Effector memory CD4-positive, alpha-beta T cell (primary cell): ENCODE measurements around the gene EPHB2.
"Not testable (repeated sequence)": the region's sequence is repeated elsewhere in the genome, so short reads cannot be mapped to it uniquely, and the experiment has no call there.

Experiments
- DNase-seq, 3 donors: peaks; one replicate each; pipeline ENCODE4 v3.0.0-alpha.2; 2020
- H3K27ac ChIP-seq: 2 replicates; pipeline ENCODE4 v1.7.0; 2013; ENCODE audit warnings: mild to moderate bottlenecking, low read length, moderate library complexity; ENCODE audit not compliant: insufficient read depth, poor library complexity, severe bottlenecking
- H3K27me3 ChIP-seq: replicated peaks from 2 replicates; pipeline ENCODE4 v1.7.0; 2013; ENCODE audit warnings: mild to moderate bottlenecking, low read length; ENCODE audit not compliant: insufficient read depth, control insufficient read depth, poor library complexity, severe bottlenecking
- H3K36me3 ChIP-seq: 2 replicates; pipeline ENCODE4 v1.7.0; 2013; ENCODE audit warnings: mild to moderate bottlenecking, low read length, moderate library complexity; ENCODE audit not compliant: control insufficient read depth, insufficient read depth
- H3K4me1 ChIP-seq: 2 replicates; pipeline ENCODE4 v1.7.0; 2013; ENCODE audit warnings: low read length, mild to moderate bottlenecking; ENCODE audit not compliant: control insufficient read depth, insufficient read depth, poor library complexity, severe bottlenecking
- H3K4me3 ChIP-seq: 2 replicates; pipeline ENCODE4 v1.7.0; 2013; ENCODE audit warnings: low read length, low read depth, mild to moderate bottlenecking; ENCODE audit not compliant: insufficient read depth, poor library complexity, severe bottlenecking
- H3K9me3 ChIP-seq: 2 replicates; pipeline ENCODE4 v1.7.0; 2013; ENCODE audit warnings: mild to moderate bottlenecking, low read length, moderate library complexity; ENCODE audit not compliant: control insufficient read depth

EPHB2 gene

DNA sequence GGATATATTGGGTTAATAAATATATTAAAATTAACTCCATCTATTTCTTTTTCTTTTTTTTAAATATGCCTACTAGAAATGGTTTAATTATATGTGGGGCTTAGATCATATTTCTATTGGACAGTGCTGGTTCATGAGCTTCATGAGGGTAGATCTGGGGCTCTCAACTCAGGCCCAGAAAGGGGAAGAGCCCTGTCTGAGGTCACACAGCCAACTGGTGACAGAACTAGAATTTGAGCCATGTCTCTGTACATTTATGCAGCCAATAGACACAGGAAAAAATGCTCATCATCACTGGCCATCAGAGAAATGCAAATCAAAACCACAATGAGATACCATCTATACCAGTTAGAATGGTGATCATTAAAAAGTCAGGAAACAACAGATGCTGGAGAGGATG lies 5.1 kb upstream of the EPHB2 start:
- Histone ChIP-seq H3K27me3 (peaks cover 6% of the 10 kb centered on the region), H3K36me3 (no peaks in the 10 kb centered on the region), H3K4me1 (no peaks in the 10 kb centered on the region), H3K27ac (no peak overlapping the region), H3K9me3 (no peaks in the 10 kb centered on the region), H3K4me3 (no peak overlapping the region)
- DNase-seq: no peak

DNA sequence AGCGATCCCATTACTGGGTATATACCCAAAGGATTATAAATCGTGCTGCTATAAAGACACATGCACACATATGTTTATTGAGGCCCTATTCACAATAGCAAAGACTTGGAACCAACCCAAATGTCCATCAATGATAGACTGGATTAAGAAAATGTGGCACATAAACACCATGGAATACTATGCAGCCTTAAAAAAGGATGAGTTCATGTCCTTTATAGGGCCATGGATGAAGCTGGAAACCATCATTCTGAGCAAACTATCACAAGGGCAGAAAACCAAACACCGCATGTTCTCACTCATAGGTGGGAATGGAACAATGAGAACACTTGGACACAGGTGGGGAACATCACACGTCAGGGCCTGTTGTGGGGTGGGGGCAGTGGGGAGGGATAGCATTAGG lies 4.5 kb upstream of the EPHB2 start:
- not testable (repeated sequence) for H3K27me3 ChIP-seq, DNase-seq, H3K4me1 ChIP-seq, H3K9me3 ChIP-seq, H3K36me3 ChIP-seq, H3K4me3 ChIP-seq, H3K27ac ChIP-seq

DNA sequence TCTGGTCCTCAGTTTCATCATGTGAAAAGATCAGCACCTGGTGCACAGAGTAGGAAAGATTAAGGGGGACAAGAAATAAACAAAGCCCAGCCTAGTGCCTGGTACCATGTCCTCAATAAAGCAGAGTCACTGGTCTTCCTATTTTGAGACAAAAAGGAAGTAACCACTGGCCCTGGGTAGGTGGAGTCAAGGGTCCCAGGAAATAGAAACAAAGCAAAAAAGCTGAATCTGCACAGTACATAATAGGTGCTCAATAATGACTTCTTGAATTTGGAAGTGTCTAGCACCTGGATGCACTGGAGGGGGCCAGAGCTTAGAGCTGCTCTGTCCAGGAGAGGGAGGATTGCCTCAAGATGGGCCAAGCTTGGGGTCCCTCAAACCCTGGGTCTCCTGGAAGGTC lies 1.9 kb upstream of the EPHB2 start:
- H3K9me3 ChIP-seq: no peaks in the 10 kb centered on the region
- H3K4me3 ChIP-seq: no peak overlapping the region
- H3K4me1 ChIP-seq: no peaks in the 10 kb centered on the region
- DNase-seq: no peak
- no peak overlapping the region for H3K27ac ChIP-seq
- H3K36me3 ChIP-seq: no peaks in the 10 kb centered on the region
- H3K27me3 ChIP-seq: peaks cover 14% of the 10 kb centered on the region

DNA sequence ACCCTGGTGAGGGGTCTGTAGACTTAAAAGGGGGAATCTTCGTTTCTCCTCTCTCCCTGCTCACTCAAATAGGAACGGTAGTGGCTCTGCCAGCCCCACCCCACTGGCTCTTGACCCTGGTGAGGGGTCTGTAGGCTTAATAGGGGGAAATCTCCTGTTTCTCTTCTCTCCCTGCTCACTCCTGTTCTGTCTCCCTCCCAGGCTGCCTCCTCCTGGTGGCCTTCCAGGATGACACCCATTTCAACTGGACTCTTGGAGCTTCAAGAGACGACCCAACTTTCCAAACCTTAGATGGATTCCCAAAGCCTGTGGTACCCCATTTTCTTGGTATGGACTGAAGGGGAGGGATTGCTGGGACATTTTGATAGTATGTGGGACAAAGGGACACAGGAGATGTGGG lies 1.4 kb upstream of the EPHB2 start:
- Histone ChIP-seq H3K27ac (no peak overlapping the region), H3K36me3 (no peaks in the 10 kb centered on the region), H3K27me3 (peaks cover 14% of the 10 kb centered on the region), H3K9me3 (no peaks in the 10 kb centered on the region), H3K4me3 (no peak overlapping the region), H3K4me1 (no peaks in the 10 kb centered on the region)
- no peak for DNase-seq

DNA sequence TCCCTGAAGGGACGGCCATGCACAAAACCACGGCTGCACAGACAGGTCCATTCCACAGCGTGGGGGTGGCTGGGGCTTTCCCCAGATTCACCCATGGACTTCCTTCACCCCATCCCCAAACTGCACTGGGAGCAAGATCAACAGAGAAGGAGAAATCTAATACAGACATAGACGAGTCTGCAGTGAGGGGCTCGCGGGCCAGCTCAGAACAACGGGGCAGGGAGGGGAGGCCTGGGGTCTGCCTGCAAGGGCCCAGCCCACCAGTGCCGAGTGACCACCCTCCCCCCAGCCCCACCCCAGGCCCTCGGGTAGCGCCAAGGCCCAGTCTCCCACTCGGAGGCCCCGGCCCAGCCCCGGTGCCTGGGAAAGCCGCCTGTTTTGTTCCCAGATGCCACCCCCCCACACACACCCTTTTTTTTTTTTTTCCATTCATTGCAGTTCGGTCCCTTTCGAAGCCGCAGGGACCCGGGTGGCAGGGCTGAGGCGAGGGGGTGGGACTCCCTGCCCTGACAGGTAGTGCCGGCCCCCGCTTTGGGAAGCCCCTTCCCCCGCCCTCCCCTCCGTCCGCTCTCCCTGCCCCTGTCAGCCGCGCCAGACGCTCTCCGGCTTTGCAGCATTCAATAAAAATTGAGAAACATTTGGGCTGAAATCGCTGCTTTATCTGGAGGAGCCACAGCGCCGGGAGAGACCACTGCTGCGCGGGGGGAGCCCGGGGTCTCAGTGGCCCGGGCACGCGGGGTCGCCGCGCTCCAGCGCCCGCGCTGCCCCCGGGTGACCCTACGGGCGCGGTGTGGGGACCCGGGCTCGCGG lies 543 bp upstream of the EPHB2 start:
- peaks cover 14% of the 10 kb centered on the region for H3K27me3 ChIP-seq
- no peaks in the 10 kb centered on the region for H3K9me3 ChIP-seq
- no peak overlapping the region for H3K27ac ChIP-seq
- H3K36me3 ChIP-seq: no peaks in the 10 kb centered on the region
- no peaks in the 10 kb centered on the region for H3K4me1 ChIP-seq
- H3K4me3 ChIP-seq: no peak overlapping the region
- no peak for DNase-seq

DNA sequence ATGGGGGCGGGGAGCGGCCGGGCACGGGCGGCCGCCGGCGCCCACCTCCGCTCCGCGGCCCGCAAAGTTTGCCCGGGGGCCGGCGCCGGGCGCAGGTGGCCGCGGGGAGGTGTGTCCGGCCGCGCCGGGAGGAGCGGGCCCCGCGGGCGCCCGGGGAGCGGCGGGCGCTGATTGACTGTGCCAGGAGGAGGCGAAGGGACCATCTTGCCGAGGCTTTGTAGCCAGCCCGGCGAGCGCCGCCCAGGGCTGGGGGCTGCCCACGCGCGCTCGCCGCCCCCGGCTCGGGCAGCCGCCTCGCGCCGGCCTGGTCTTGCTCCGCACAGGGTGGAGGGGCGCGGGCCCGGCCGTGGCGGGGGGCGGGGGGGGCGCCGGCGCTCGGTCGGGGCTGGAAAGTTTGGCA lies 432 bp downstream of the EPHB2 start:
- Histone ChIP-seq H3K4me1 (no peaks in the 10 kb centered on the region), H3K27me3 (peaks cover 14% of the 10 kb centered on the region), H3K27ac (no peak overlapping the region), H3K4me3 (no peak overlapping the region), H3K9me3 (no peaks in the 10 kb centered on the region), H3K36me3 (no peaks in the 10 kb centered on the region)
- DNase-seq: no peak

DNA sequence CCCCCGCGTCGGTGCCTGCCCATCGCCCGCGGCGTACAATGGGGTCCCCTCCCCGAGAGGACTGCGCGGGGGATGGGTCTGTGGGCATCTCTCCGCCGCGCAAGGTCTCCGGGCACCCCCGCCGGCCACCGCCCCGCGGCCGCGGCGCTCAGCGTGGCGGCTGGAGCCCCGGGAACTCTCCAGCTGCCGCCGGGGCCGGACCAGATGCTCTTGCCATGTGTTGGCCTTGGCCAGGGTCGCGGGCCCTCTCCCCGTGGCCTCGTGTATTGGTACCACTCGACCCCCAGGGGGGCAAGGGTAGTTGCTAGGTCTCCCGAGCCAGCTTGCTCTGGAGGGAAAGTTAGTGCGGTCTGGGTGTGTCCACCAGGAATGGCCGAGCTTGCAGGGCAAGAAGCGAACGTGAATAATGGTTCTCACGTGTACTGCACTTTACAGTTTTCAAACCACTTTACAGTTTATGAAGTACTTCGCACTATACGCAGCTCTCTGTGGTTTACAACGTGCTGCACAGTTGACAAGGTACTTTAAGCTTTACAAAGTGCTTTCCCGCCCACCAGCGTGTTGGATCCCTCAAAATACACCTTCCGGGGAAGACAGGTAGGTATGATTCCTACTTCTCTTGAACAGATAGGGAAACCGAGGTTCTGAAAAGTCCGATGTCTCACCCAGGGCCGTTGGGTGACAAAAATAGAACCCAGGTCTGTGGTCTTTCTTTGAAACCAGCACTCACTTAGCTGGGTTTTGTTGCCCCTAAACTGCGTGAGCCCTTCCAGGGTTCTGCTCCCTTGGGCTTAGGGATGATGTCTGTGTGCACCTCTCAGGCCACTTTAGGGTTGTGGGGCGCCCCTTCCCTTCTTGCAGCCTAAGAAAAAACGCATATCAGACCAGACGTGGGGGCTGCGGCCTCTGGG lies 1.2 kb downstream of the EPHB2 start:
- H3K4me3 ChIP-seq: no peak overlapping the region
- no peaks in the 10 kb centered on the region for H3K4me1 ChIP-seq
- no peak for DNase-seq
- H3K27ac ChIP-seq: no peak overlapping the region
- H3K27me3 ChIP-seq: peaks cover 14% of the 10 kb centered on the region
- no peaks in the 10 kb centered on the region for H3K36me3 ChIP-seq
- H3K9me3 ChIP-seq: no peaks in the 10 kb centered on the region

DNA sequence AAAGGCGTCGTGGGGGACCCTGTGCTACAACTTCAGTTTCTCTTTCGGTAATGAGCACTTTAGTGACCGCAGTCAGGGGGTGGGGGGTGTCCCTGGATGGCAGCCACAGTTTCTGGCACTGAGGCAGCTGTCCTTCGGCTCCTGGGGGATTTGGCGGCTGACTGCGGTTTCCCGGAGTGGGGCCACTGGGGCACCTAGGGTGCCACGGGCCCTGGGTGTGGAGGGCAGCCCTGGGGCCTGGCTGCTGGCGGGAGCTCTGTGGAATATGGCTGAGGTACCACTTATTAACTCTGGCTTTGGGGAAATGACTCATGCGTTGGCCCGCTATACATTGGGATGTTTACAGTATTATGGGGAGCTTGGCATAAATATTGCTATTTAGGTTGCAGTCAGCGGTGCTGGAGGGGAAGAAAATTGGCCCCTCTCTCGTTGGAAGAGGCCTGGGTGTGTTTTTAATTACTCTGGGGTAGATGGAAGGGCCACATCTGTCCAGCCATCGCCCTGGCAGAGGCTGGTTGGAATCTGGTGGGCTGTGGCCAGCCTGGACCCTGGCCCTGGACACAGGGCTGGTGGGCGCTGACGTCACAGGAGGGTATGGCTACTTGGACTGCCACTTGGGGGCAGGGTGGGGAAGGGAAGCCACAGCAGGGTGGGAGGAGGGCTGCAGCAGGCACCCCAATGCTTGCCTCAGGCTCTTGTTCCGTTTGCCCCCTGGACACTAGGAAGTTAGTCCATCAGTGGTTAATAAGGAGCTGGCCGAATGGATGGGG lies 2.0 kb downstream of the EPHB2 start:
- DNase-seq: no peak
- no peaks in the 10 kb centered on the region for H3K9me3 ChIP-seq
- H3K36me3 ChIP-seq: no peaks in the 10 kb centered on the region
- H3K27ac ChIP-seq: no peak overlapping the region
- peaks cover 14% of the 10 kb centered on the region for H3K27me3 ChIP-seq
- H3K4me3 ChIP-seq: no peak overlapping the region
- no peaks in the 10 kb centered on the region for H3K4me1 ChIP-seq

DNA sequence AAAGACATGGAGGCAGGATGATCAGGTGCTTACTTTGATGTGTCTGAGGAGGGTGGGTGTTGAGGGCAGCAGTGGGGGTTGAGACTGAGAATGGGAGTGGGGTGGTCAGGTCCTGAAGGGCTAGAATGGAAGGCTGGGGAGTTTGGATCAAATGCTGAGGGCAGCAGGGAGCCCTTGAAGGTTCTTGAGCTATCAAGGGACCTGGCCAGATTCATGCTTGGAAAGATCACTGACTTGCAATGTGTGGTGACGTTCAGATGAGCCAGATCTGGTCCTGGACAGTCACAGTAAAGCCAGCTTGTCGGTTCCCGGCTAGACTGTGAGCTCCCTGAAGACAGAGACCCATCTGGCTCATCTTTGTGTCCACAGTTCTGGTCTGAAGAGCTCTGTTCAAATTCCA lies 3.8 kb downstream of the EPHB2 start:
- no peaks in the 10 kb centered on the region for H3K4me1 ChIP-seq
- H3K36me3 ChIP-seq: no peaks in the 10 kb centered on the region
- no peak overlapping the region for H3K27ac ChIP-seq
- no peak for DNase-seq
- no peak overlapping the region for H3K4me3 ChIP-seq
- H3K27me3 ChIP-seq: peaks cover 14% of the 10 kb centered on the region
- H3K9me3 ChIP-seq: no peaks in the 10 kb centered on the region
